OCI-LY1 (cell line): Measurements from ENCODE around the gene MED15.

Source experiments
- H2AFZ ChIP-seq: fragments of 200-600 bp; sonication (generic), shearing (Covaris generic); 2 replicates; pipeline ENCODE4 v1.6.0; 2014; ENCODE audit warnings: antibody characterized with exemption, mild to moderate bottlenecking, low read length
- H3F3A ChIP-seq: fragments of 200-600 bp; sonication (generic), shearing (Covaris generic); 2 replicates; pipeline ENCODE4 v1.6.0; 2014; ENCODE audit warnings: mild to moderate bottlenecking, antibody characterized with exemption, low read length, moderate library complexity; ENCODE audit not compliant: insufficient read depth
- H3K27ac ChIP-seq: fragments of 200-600 bp; sonication (generic); 2 replicates; pipeline ENCODE4 v1.5.1; 2014; ENCODE audit warnings: low read length, mixed run types, mild to moderate bottlenecking, low read depth; ENCODE audit not compliant: poor library complexity, severe bottlenecking
- H3K27me3 ChIP-seq: fragments of 200-600 bp; sonication (generic); 2 replicates; pipeline ENCODE4 v1.6.0; 2014; ENCODE audit warnings: antibody characterized with exemption, mild to moderate bottlenecking, low read length, moderate library complexity; ENCODE audit not compliant: insufficient read depth
- H3K36me3 ChIP-seq: fragments of 200-600 bp; sonication (generic); 2 replicates; pipeline ENCODE4 v1.6.1; 2014; ENCODE audit warnings: mild to moderate bottlenecking, antibody characterized with exemption, low read length, moderate library complexity, mixed read lengths; ENCODE audit not compliant: insufficient read depth
- H3K4me1 ChIP-seq: fragments of 200-600 bp; sonication (generic); 2 replicates; pipeline ENCODE4 v1.5.1; 2014; ENCODE audit warnings: mild to moderate bottlenecking, low read length, moderate library complexity; ENCODE audit not compliant: insufficient read depth, severe bottlenecking
- H3K4me2 ChIP-seq: fragments of 200-600 bp; sonication (generic), shearing (Covaris generic); 2 replicates; pipeline ENCODE4 v1.6.1; 2014; ENCODE audit warnings: low read length
- H3K4me3 ChIP-seq: fragments of 200-600 bp; sonication (generic); 2 replicates; pipeline ENCODE4 v1.5.1; 2014; ENCODE audit warnings: low read length, low read depth, mild to moderate bottlenecking, mixed read lengths; ENCODE audit not compliant: poor library complexity, severe bottlenecking
- H3K79me2 ChIP-seq: fragments of 200-600 bp; shearing (Covaris generic); 2 replicates; pipeline ENCODE4 v1.6.1; 2016; ENCODE audit warnings: mixed run types, low read length, mixed read lengths; ENCODE audit not compliant: insufficient read depth
- H3K9ac ChIP-seq: fragments of 200-600 bp; sonication (generic), shearing (Covaris generic); 2 replicates; pipeline ENCODE4 v1.6.1; 2014; ENCODE audit warnings: mild to moderate bottlenecking, low read length, mixed read lengths
- H3K9me2 ChIP-seq: fragments of 200-600 bp; sonication (generic), shearing (Covaris generic); 2 replicates; pipeline ENCODE4 v1.6.1; 2014; ENCODE audit warnings: low read depth, mild to moderate bottlenecking, low read length, mixed read lengths
- H3K9me3 ChIP-seq: fragments of 200-600 bp; shearing (Covaris generic); 2 replicates; pipeline ENCODE4 v1.6.1; 2014; ENCODE audit warnings: low read length, mixed read lengths
- H4K20me1 ChIP-seq: fragments of 200-600 bp; sonication (generic), shearing (Covaris generic); 2 replicates; pipeline ENCODE4 v1.6.0; 2016; ENCODE audit warnings: mild to moderate bottlenecking, low read length; ENCODE audit not compliant: insufficient read depth
- EZH2 ChIP-seq: fragments of 200-600 bp; sonication (generic), shearing (Covaris generic); IDR thresholded peaks from 2 replicates; pipeline ENCODE4 v1.8.0; 2017; ENCODE audit warnings: borderline replicate concordance, mixed run types, mild to moderate bottlenecking, antibody characterized with exemption, low read length, moderate library complexity, mixed read lengths
- TF ChIP-seq, protein P1 (sequence below): fragments of 200-600 bp; sonication (generic), shearing (Covaris generic); IDR thresholded peaks from 2 replicates; pipeline ENCODE4 v1.5.1; 2017; ENCODE audit warnings: mild to moderate bottlenecking, antibody characterized with exemption, low read length, moderate library complexity, mixed read lengths

MED15 gene

GRCh38 chr22:20595461-20595860 lies 88.1 kb downstream of the MED15 start:
- no peaks in the 10 kb centered on the region for H3F3A ChIP-seq
- no peaks in the 10 kb centered on the region for H3K9me2 ChIP-seq
- H3K9ac ChIP-seq: no peak overlapping the region
- H3K9me3 ChIP-seq: no peaks in the 10 kb centered on the region
- H3K27me3 ChIP-seq: no peaks in the 10 kb centered on the region
- TF ChIP-seq, protein P1, sequence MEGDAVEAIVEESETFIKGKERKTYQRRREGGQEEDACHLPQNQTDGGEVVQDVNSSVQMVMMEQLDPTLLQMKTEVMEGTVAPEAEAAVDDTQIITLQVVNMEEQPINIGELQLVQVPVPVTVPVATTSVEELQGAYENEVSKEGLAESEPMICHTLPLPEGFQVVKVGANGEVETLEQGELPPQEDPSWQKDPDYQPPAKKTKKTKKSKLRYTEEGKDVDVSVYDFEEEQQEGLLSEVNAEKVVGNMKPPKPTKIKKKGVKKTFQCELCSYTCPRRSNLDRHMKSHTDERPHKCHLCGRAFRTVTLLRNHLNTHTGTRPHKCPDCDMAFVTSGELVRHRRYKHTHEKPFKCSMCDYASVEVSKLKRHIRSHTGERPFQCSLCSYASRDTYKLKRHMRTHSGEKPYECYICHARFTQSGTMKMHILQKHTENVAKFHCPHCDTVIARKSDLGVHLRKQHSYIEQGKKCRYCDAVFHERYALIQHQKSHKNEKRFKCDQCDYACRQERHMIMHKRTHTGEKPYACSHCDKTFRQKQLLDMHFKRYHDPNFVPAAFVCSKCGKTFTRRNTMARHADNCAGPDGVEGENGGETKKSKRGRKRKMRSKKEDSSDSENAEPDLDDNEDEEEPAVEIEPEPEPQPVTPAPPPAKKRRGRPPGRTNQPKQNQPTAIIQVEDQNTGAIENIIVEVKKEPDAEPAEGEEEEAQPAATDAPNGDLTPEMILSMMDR: no peak
- TF ChIP-seq EZH2: no peak
- H3K4me3 ChIP-seq: no peak overlapping the region
- no peak overlapping the region for H2AFZ ChIP-seq
- H3K36me3 ChIP-seq: no peaks in the 10 kb centered on the region
- H4K20me1 ChIP-seq: no peaks in the 10 kb centered on the region
- H3K27ac ChIP-seq: no peak overlapping the region
- no peak overlapping the region for H3K4me2 ChIP-seq
- H3K79me2 ChIP-seq: no peaks in the 10 kb centered on the region
- no peaks in the 10 kb centered on the region for H3K4me1 ChIP-seq

- Histone ChIP-seq H3K27me3 (no peaks in the 10 kb centered on the region), H3K9ac (no peak overlapping the region), H3K79me2 (no peaks in the 10 kb centered on the region), H3K9me3 (no peaks in the 10 kb centered on the region), H4K20me1 (no peaks in the 10 kb centered on the region), H3F3A (no peaks in the 10 kb centered on the region), H2AFZ (no peak overlapping the region), H3K27ac (no peak overlapping the region), H3K36me3 (no peaks in the 10 kb centered on the region), H3K4me1 (no peaks in the 10 kb centered on the region), H3K4me2 (no peak overlapping the region), H3K4me3 (no peak overlapping the region), H3K9me2 (no peaks in the 10 kb centered on the region)
- no peak for TF ChIP-seq EZH2
- TF ChIP-seq, protein P1: no peak
Measured at GRCh38 chr22:20599117-20599516, 91.7 kb downstream of the MED15 start.

DNA sequence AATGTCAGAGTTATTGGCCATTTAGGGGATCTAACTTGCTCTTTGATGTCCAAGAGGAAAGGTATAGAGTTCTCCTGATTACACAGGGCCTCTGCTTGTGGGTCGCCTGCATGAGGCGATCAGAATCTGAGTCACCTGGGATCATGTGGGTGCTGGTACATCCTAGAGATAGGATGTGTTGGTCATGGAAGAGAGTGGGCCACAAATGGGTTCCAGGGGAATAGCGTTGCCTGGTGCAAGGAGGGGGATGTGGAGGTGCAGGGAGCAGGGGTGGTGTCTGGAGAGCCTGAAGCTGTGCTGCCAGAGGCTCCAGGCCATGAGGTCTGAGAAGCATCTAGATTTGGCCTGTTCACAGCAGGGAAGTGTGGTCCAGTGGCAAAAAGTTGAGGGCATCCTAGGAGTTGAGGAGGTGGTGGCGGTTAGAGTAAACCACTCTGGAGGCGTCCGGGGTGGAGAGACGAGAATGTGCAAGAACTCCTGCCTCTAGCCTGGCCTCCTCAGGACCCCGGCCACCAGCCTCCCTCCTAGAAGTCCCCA lies 92.8 kb downstream of the MED15 start:
- Histone ChIP-seq H3K27me3 (no peaks in the 10 kb centered on the region), H3K79me2 (no peaks in the 10 kb centered on the region), H4K20me1 (no peaks in the 10 kb centered on the region), H3K9me2 (no peaks in the 10 kb centered on the region), H3K9me3 (no peaks in the 10 kb centered on the region), H2AFZ (no peak overlapping the region), H3K4me3 (no peak overlapping the region), H3K9ac (no peak overlapping the region), H3F3A (no peaks in the 10 kb centered on the region), H3K4me1 (no peaks in the 10 kb centered on the region), H3K4me2 (no peak overlapping the region), H3K27ac (no peak overlapping the region), H3K36me3 (no peaks in the 10 kb centered on the region)
- no peak for TF ChIP-seq EZH2
- TF ChIP-seq, protein P1: no peak
